Measurements from ENCODE around the gene PRKD1.
A peak's percentile ranks its signal among the peaks of the same experiment; 100 is the strongest.
"Not testable (repeated sequence)": the region's sequence is repeated elsewhere in the genome, so short reads cannot be mapped to it uniquely, and the experiment has no call there.

Gene PRKD1

GRCh38 chr14:29885988-29886387 lies 41.7 kb downstream of the PRKD1 start:
- no peaks in the 10 kb centered on the region for H3K36me3 Mint-ChIP-seq
- H3K9me3 Mint-ChIP-seq: peaks cover 7 to 10% of the 10 kb centered on the region in 2 donors
- ATAC-seq (replicated peaks) (no peak), DNase-seq (no peak)
- no peak overlapping the region for H3K4me3 Mint-ChIP-seq
- no peak overlapping the region for H3K27ac Mint-ChIP-seq
- H3K27me3 Mint-ChIP-seq: no peaks in the 10 kb centered on the region
- H3K4me1 Mint-ChIP-seq: no peaks in the 10 kb centered on the region

GRCh38 chr14:29868000-29868399 lies 59.6 kb downstream of the PRKD1 start:
- no peak overlapping the region for H3K4me3 Mint-ChIP-seq
- DNase-seq (no peak), ATAC-seq (replicated peaks) (no peak)
- no peaks in the 10 kb centered on the region for H3K4me1 Mint-ChIP-seq
- no peaks in the 10 kb centered on the region for H3K9me3 Mint-ChIP-seq
- H3K36me3 Mint-ChIP-seq: no peaks in the 10 kb centered on the region
- no peaks in the 10 kb centered on the region for H3K27me3 Mint-ChIP-seq
- H3K27ac Mint-ChIP-seq: no peak overlapping the region

GRCh38 chr14:29865299-29865698 lies 62.3 kb downstream of the PRKD1 start:
- ATAC-seq (replicated peaks) (no peak), DNase-seq (no peak)
- Mint-ChIP-seq H3K27ac (no peak overlapping the region), H3K27me3 (no peaks in the 10 kb centered on the region), H3K4me3 (no peak overlapping the region), H3K9me3 (no peaks in the 10 kb centered on the region), H3K36me3 (no peaks in the 10 kb centered on the region), H3K4me1 (peaks cover 0 to 3% of the 10 kb centered on the region in 2 donors)

GRCh38 chr14:29861996-29862395 lies 65.7 kb downstream of the PRKD1 start:
- Mint-ChIP-seq H3K4me1 (peaks cover 8 to 19% of the 10 kb centered on the region in 2 donors), H3K9me3 (peaks cover 0 to 1% of the 10 kb centered on the region in 2 donors), H3K4me3 (no peak overlapping the region), H3K36me3 (no peaks in the 10 kb centered on the region), H3K27ac (no peak overlapping the region), H3K27me3 (no peaks in the 10 kb centered on the region)
- no peak for DNase-seq
- no peak for ATAC-seq (replicated peaks)

- DNase-seq (peak; percentile 57), ATAC-seq (replicated peaks) (peak; percentile 91 to 92)
- peak overlapping the region; percentile 93 for H3K27ac Mint-ChIP-seq
- peaks cover 11 to 20% of the 10 kb centered on the region in 2 donors for H3K9me3 Mint-ChIP-seq
- no peaks in the 10 kb centered on the region for H3K27me3 Mint-ChIP-seq
- peaks cover 0 to 18% of the 10 kb centered on the region in 2 donors for H3K36me3 Mint-ChIP-seq
- H3K4me1 Mint-ChIP-seq: peaks cover 11 to 22% of the 10 kb centered on the region in 2 donors
- peak overlapping the region; percentile 18 to 71 for H3K4me3 Mint-ChIP-seq
These were observed 69.3 kb downstream of the PRKD1 start for GRCh38 chr14:29858299-29858698.

- peak overlapping the region; percentile 93 for H3K27ac Mint-ChIP-seq
- DNase-seq (peak; percentile 63), ATAC-seq (replicated peaks) (peak; percentile 85 to 86)
- H3K36me3 Mint-ChIP-seq: peaks cover 0 to 18% of the 10 kb centered on the region in 2 donors
- no peaks in the 10 kb centered on the region for H3K27me3 Mint-ChIP-seq
- peaks cover 11 to 22% of the 10 kb centered on the region in 2 donors for H3K4me1 Mint-ChIP-seq
- H3K9me3 Mint-ChIP-seq: peaks cover 13 to 20% of the 10 kb centered on the region in 2 donors
- H3K4me3 Mint-ChIP-seq: peak overlapping the region; percentile 33 to 34
These were observed 70.1 kb downstream of the PRKD1 start for GRCh38 chr14:29857551-29857950.

- Mint-ChIP-seq H3K9me3 (peaks cover 17 to 27% of the 10 kb centered on the region in 2 donors), H3K4me1 (peaks cover 12 to 22% of the 10 kb centered on the region in 2 donors), H3K27ac (no peak overlapping the region), H3K27me3 (no peaks in the 10 kb centered on the region), H3K36me3 (peaks cover 0 to 21% of the 10 kb centered on the region in 2 donors), H3K4me3 (no peak overlapping the region)
- no peak for DNase-seq
- no peak for ATAC-seq (replicated peaks)
These were observed 71.1 kb downstream of the PRKD1 start for GRCh38 chr14:29856516-29856915.

- H3K36me3 Mint-ChIP-seq: peaks cover 1 to 21% of the 10 kb centered on the region in 2 donors
These were observed 74.0 kb downstream of the PRKD1 start for GRCh38 chr14:29853691-29854090.

GRCh38 chr14:29853272-29853671 lies 74.4 kb downstream of the PRKD1 start:
- Mint-ChIP-seq H3K4me3 (no peak overlapping the region), H3K36me3 (peaks cover 1 to 21% of the 10 kb centered on the region in 2 donors), H3K4me1 (peaks cover 11 to 15% of the 10 kb centered on the region in 2 donors), H3K27ac (no peak overlapping the region), H3K27me3 (no peaks in the 10 kb centered on the region), H3K9me3 (peaks cover 23 to 31% of the 10 kb centered on the region in 2 donors)
- DNase-seq (no peak), ATAC-seq (replicated peaks) (no peak)

More at GRCh38 chr14:29853691-29854090, 74.0 kb downstream of the PRKD1 start:
- Mint-ChIP-seq H3K4me1 (peaks cover 12 to 19% of the 10 kb centered on the region in 2 donors), H3K9me3 (peaks cover 23 to 31% of the 10 kb centered on the region in 2 donors)
- H3K4me3 Mint-ChIP-seq; DNase-seq; H3K27ac Mint-ChIP-seq; H3K27me3 Mint-ChIP-seq; ATAC-seq (replicated peaks): not testable (repeated sequence)

- DNase-seq (no peak), ATAC-seq (replicated peaks) (no peak)
- Mint-ChIP-seq H3K4me3 (no peak overlapping the region), H3K9me3 (peaks cover 22 to 31% of the 10 kb centered on the region in 2 donors), H3K36me3 (peaks cover 1 to 21% of the 10 kb centered on the region in 2 donors), H3K4me1 (peaks cover 0 to 6% of the 10 kb centered on the region in 2 donors), H3K27me3 (no peaks in the 10 kb centered on the region), H3K27ac (no peak overlapping the region)
These were observed 76.2 kb downstream of the PRKD1 start for GRCh38 chr14:29851397-29851796.

GRCh38 chr14:29847056-29847380 lies 80.6 kb downstream of the PRKD1 start:
- no peak overlapping the region for H3K4me3 Mint-ChIP-seq
- H3K27ac Mint-ChIP-seq: no peak overlapping the region

GRCh38 chr14:29846339-29847055 lies 81.2 kb downstream of the PRKD1 start:
- no peak overlapping the region for H3K4me3 Mint-ChIP-seq
- peaks cover 0 to 5% of the 10 kb centered on the region in 2 donors for H3K4me1 Mint-ChIP-seq
- DNase-seq: no peak
- peaks cover under 1 to 1% of the 10 kb centered on the region in 2 donors for H3K36me3 Mint-ChIP-seq
- peak overlapping the region; percentile 83 for H3K27ac Mint-ChIP-seq
- no peaks in the 10 kb centered on the region for H3K27me3 Mint-ChIP-seq
- ATAC-seq (replicated peaks): peak; percentile 44 to 74
- peaks cover 4 to 11% of the 10 kb centered on the region in 2 donors for H3K9me3 Mint-ChIP-seq

More at GRCh38 chr14:29847056-29847380, 80.6 kb downstream of the PRKD1 start:
- Mint-ChIP-seq H3K4me1 (peaks cover 0 to 8% of the 10 kb centered on the region in 2 donors), H3K27me3 (no peaks in the 10 kb centered on the region), H3K9me3 (peaks cover 7 to 14% of the 10 kb centered on the region in 2 donors), H3K36me3 (peaks cover 1 to 3% of the 10 kb centered on the region in 2 donors)
- ATAC-seq (replicated peaks) (no peak), DNase-seq (no peak)

- Mint-ChIP-seq H3K4me1 (peaks cover 0 to 5% of the 10 kb centered on the region in 2 donors), H3K9me3 (peaks cover 17 to 23% of the 10 kb centered on the region in 2 donors), H3K36me3 (peaks cover 3 to 17% of the 10 kb centered on the region in 2 donors), H3K4me3 (no peak overlapping the region), H3K27me3 (no peaks in the 10 kb centered on the region), H3K27ac (no peak overlapping the region)
- DNase-seq (no peak), ATAC-seq (replicated peaks) (no peak)
These were observed 83.7 kb downstream of the PRKD1 start for GRCh38 chr14:29843981-29844380.

- H3K36me3 Mint-ChIP-seq: peaks cover 3 to 17% of the 10 kb centered on the region in 2 donors
These were observed 85.4 kb downstream of the PRKD1 start for GRCh38 chr14:29842228-29842627.

GRCh38 chr14:29840369-29840892 lies 87.2 kb downstream of the PRKD1 start:
- H3K27me3 Mint-ChIP-seq; DNase-seq; H3K27ac Mint-ChIP-seq; ATAC-seq (replicated peaks); H3K4me1 Mint-ChIP-seq; H3K4me3 Mint-ChIP-seq: not testable (repeated sequence)
- peaks cover 3 to 17% of the 10 kb centered on the region in 2 donors for H3K36me3 Mint-ChIP-seq
- peaks cover 17 to 31% of the 10 kb centered on the region in 2 donors for H3K9me3 Mint-ChIP-seq

More at GRCh38 chr14:29842228-29842627, 85.4 kb downstream of the PRKD1 start:
- no peak overlapping the region for H3K27ac Mint-ChIP-seq
- peaks cover 17 to 26% of the 10 kb centered on the region in 2 donors for H3K9me3 Mint-ChIP-seq
- H3K4me3 Mint-ChIP-seq: no peak overlapping the region
- no peak for ATAC-seq (replicated peaks)
- no peaks in the 10 kb centered on the region for H3K27me3 Mint-ChIP-seq
- H3K4me1 Mint-ChIP-seq: peaks cover 0 to 5% of the 10 kb centered on the region in 2 donors
- no peak for DNase-seq
